Measurements from ENCODE around the gene NCOR2. TPM values are rescaled to one million over a fixed set of nuclear protein-coding genes. Genes with fewer than 3 reads are reported as not detected.

NCOR2 gene
- total RNA-seq (2012; rRNA removed) (12.9 and 15.3 TPM in 2 replicates), polyA plus RNA-seq (2012; rRNA removed) (40.8 and 50.2 TPM in 2 replicates), Bru-seq, nascent RNA (percentile 85 among the genes with signal in this experiment), BruChase-seq, experiment 1, labeled RNA remaining after a 6-hour chase (percentile 81 among the genes with signal in this experiment), BruChase-seq, experiment 2, labeled RNA remaining after a 2-hour chase (percentile 84 among the genes with signal in this experiment)
- 55.0 and 56.1 TPM in 2 replicates for polyA plus RNA-seq (2012; cell fraction: cytosol; rRNA removed)
- 151 and 276 TPM in 2 replicates for polyA plus RNA-seq (2012; cell fraction: nucleus; rRNA removed; ENCODE audit: low replicate concordance)
- long read RNA-seq, partial matches to known transcripts, result 38 of 84 reads
- long read RNA-seq, other reads (novel, unspliced or antisense), result 45 of 84 reads

GRCh38 chr12:124566997-124567672 is at the start of gene NCOR2:
Gene NCOR2 (minus strand): TSS chr12:124567612. CDS start chr12:124495251, 72,361 bp downstream.
- peak; percentile 2 for ATAC-seq (ENCODE audit: low read depth)
- POLR2A ChIA-PET (ENCODE audit: unreplicated experiment), result interaction anchor here (0.5 kb wide), 1 partner anchor 144 kb away, joined by 4 read pairs; no protein-coding TSS in a partner anchor

More at GRCh38 chr12:124566997-124567672, at the start of gene NCOR2:
- H3K9me3 ChIP-seq (ENCODE audit: control insufficient read depth, insufficient read depth, low read length), result no peaks in the 10 kb centered on the region
- peak within 1 kb of the TSS; percentile 93 for H3K27ac ChIP-seq (ENCODE audit: insufficient read depth, low read length)
- peak within 1 kb of the TSS; percentile 67 for H3K56ac ChIP-seq (ENCODE audit: extremely low read depth, insufficient read depth, low read length)
- peak within 1 kb of the TSS; percentile 88 for H2AK5ac ChIP-seq (ENCODE audit: low read depth, low read length)
- peak within 1 kb of the TSS; percentile 99 for H3K23ac ChIP-seq (ENCODE audit: low read depth, low read length)
- CTCF ChIA-PET, result interaction anchor here (0.7 kb wide), 1 partner anchor 339 kb away, joined by 4 read pairs; no protein-coding TSS in a partner anchor
- peaks cover 7% of the 10 kb centered on the region; the same call in 1 of the 2 replicates for H3K9me1 ChIP-seq (ENCODE audit: insufficient read depth, low read length)
- peak within 1 kb of the TSS; percentile 94 for H3K14ac ChIP-seq (replicated peaks; ENCODE audit: low read depth, low read length)
- H2BK20ac ChIP-seq (ENCODE audit: low read depth, low read length), result peak within 1 kb of the TSS; percentile 92
- H3K18ac ChIP-seq (ENCODE audit: low read depth, low read length), result peak within 1 kb of the TSS; percentile 81
- no peak for DNase-seq
- in situ Hi-C loops (cut with MboI; ENCODE audit: low sequenced_read_pairs), result loop anchor here (5.0 to 10.0 kb wide), 2 partner anchors 182 to 200 kb away; no protein-coding TSS in a partner anchor
- H2BK15ac ChIP-seq (ENCODE audit: low read depth, low read length), result peak within 1 kb of the TSS; percentile 97; the same call in 2 of the 3 replicates
- peak within 1 kb of the TSS; percentile 98 for H2BK120ac ChIP-seq (ENCODE audit: low read depth, low read length)
- H2AFZ ChIP-seq (replicated peaks; ENCODE audit: low read length, poor library complexity), result peak within 1 kb of the TSS; percentile 92
- dilution Hi-C loops (cut with HindIII; ENCODE audit: low sequenced_read_pairs, unreplicated experiment), result no loop called here
- peak within 1 kb of the TSS; percentile 79 to 98 for H4K8ac ChIP-seq (ENCODE audit: low read depth in 2 of 2, low read length in 2 of 2)
- peak within 1 kb of the TSS; percentile 78 for H3K4me3 ChIP-seq (ENCODE audit: insufficient read depth, low read depth, low read length)
- H3K4me1 ChIP-seq (ENCODE audit: control insufficient read depth, insufficient read depth, low read length), result peaks cover 23% of the 10 kb centered on the region
- peak within 1 kb of the TSS; percentile 94 for H4K91ac ChIP-seq (ENCODE audit: insufficient read depth, low read depth, low read length)
- H3K4ac ChIP-seq (ENCODE audit: low read depth, low read length), result peak within 1 kb of the TSS; percentile 98
- H4K5ac ChIP-seq (ENCODE audit: low read depth, low read length), result peak within 1 kb of the TSS; percentile 63
- H3K9ac ChIP-seq (ENCODE audit: low read depth, low read length), result peak within 1 kb of the TSS; percentile 95
- peaks cover 46% of the 10 kb centered on the region for H4K20me1 ChIP-seq (ENCODE audit: insufficient read depth, low read length)
- H3K4me2 ChIP-seq (ENCODE audit: low read depth, low read length), result peak within 1 kb of the TSS; percentile 97
- 2% methylated on average over 10 of the region's 106 CpGs; no CpG with 5 or more reads in 1 of the 2 experiments for WGBS, 2 experiments (ENCODE audit: extremely low coverage in 2 of 2, insufficient read length in 1 of 2)
- H2BK5ac ChIP-seq (ENCODE audit: low read depth, low read length, poor library complexity, severe bottlenecking), result peak within 1 kb of the TSS; percentile 87
- H3K36me3 ChIP-seq (ENCODE audit: control insufficient read depth, insufficient read depth, low read length), result no peaks in the 10 kb centered on the region
- peaks cover 11 to 37% of the 10 kb centered on the region in 2 experiments for H3K79me1 ChIP-seq (ENCODE audit: low read depth in 1 of 2, low read length in 2 of 2)
- no peak for TF ChIP-seq FOS (IDR thresholded peaks at IDR 0.05; ENCODE audit: low read depth, low read length)
- TF ChIP-seq CTCF (conservative IDR thresholded peaks at IDR 0.05; ENCODE audit: low read depth, low read length), result no peak
- TF ChIP-seq BHLHE40 (IDR thresholded peaks at IDR 0.05; ENCODE audit: low read depth, low read length), result no peak
- no peak for TF ChIP-seq MAFK (IDR thresholded peaks at IDR 0.05; ENCODE audit: low read depth, low read length)
- TF ChIP-seq USF2 (IDR thresholded peaks at IDR 0.05; ENCODE audit: low read depth, low read length), result no peak
- no peak for TF ChIP-seq MXI1 (IDR thresholded peaks at IDR 0.05; ENCODE audit: borderline replicate concordance, low read depth, low read length)
- no peak for TF ChIP-seq RFX5 (IDR thresholded peaks at IDR 0.05; ENCODE audit: low read depth, low read length)
- TF ChIP-seq RCOR1 (IDR thresholded peaks at IDR 0.05; ENCODE audit: insufficient replicate concordance, low read length), result no peak
- intact Hi-C loops (cut with micrococcal nuclease), result loop anchor here (2.0 to 5.0 kb wide), 6 partner anchors 48 to 180 kb away; no protein-coding TSS in a partner anchor
- no TSS peak for BruUV-seq (replicated peaks)
- no peaks in the 10 kb centered on the region for H3K27me3 ChIP-seq (ENCODE audit: control insufficient read depth, insufficient read depth, low read length)
- H2AK9ac ChIP-seq (replicated peaks; ENCODE audit: low read depth, low read length, poor library complexity), result peak within 1 kb of the TSS; percentile 99

Measured in IMR-90 (cell line).